OCI-LY3 (cell line): ENCODE measurements around the gene EYA2.

Experiments used
- H2AFZ ChIP-seq: fragments of 200-600, 300-600 bp; shearing (Covaris generic); 2 replicates; pipeline ENCODE4 v1.6.0; 2014; ENCODE audit warnings: antibody characterized with exemption, low read depth, low read length
- H3K27ac ChIP-seq: fragments of 200-600, 300-600 bp; sonication (generic); 2 replicates; pipeline ENCODE4 v1.5.1; 2014; ENCODE audit warnings: mild to moderate bottlenecking, low read length, moderate library complexity, mixed read lengths
- H3K27me3 ChIP-seq: fragments of 200-600, 300-600 bp; sonication (generic); 2 replicates; pipeline ENCODE4 v1.6.1; 2014; ENCODE audit warnings: low read depth, low read length, mixed read lengths
- H3K36me3 ChIP-seq: fragments of 200-600, 300-600 bp; sonication (generic); replicated peaks from 2 replicates; pipeline ENCODE3; 2014; ENCODE audit warnings: low read depth, low read length, mixed read lengths
- H3K4me1 ChIP-seq: fragments of 300-600, 200-600 bp; sonication (generic); 2 replicates; pipeline ENCODE4 v1.6.1; 2014; ENCODE audit warnings: low read length, mixed read lengths
- H3K4me2 ChIP-seq: fragments of 200-600, 300-600 bp; sonication (generic); 2 replicates; pipeline ENCODE4 v1.6.1; 2014; ENCODE audit warnings: low read length, mixed read lengths
- H3K4me3 ChIP-seq: fragments of 300-600, 200-600 bp; sonication (generic); 2 replicates; pipeline ENCODE4 v1.5.1; 2014; ENCODE audit warnings: antibody characterized with exemption, mild to moderate bottlenecking, low read length, moderate library complexity
- H3K79me2 ChIP-seq: fragments of 300-600, 200-600 bp; shearing (Covaris generic); 2 replicates; pipeline ENCODE4 v1.6.1; 2014; ENCODE audit warnings: mild to moderate bottlenecking, low read length, mixed read lengths
- H3K9ac ChIP-seq: fragments of 300-600, 200-600 bp; shearing (Covaris generic); 2 replicates; pipeline ENCODE4 v1.6.0; 2014; ENCODE audit warnings: mild to moderate bottlenecking, low read length, moderate library complexity
- H3K9me3 ChIP-seq: fragments of 200-600, 300-600 bp; shearing (Covaris generic); 2 replicates; pipeline ENCODE4 v1.6.1; 2014; ENCODE audit warnings: low read length, mixed read lengths; ENCODE audit not compliant: insufficient read depth
- H4K20me1 ChIP-seq: fragments of 200-600, 300-600 bp; sonication (generic); 2 replicates; pipeline ENCODE4 v1.6.1; 2016; ENCODE audit warnings: low read length, mixed read lengths; ENCODE audit not compliant: insufficient read depth
- EZH2phosphoT487 ChIP-seq: fragments of 200-600 bp; shearing (Covaris generic); IDR thresholded peaks from 2 replicates; pipeline ENCODE4 v1.6.1; 2018; ENCODE audit warnings: antibody characterized with exemption, mixed run types, low read depth
- TF ChIP-seq, protein P1 (sequence below): fragments of 200-600, 300-600 bp; sonication (generic); IDR thresholded peaks from 2 replicates; pipeline ENCODE4 v1.5.1; 2014; ENCODE audit warnings: antibody characterized with exemption, low read length, low read depth

EYA2 gene

DNA sequence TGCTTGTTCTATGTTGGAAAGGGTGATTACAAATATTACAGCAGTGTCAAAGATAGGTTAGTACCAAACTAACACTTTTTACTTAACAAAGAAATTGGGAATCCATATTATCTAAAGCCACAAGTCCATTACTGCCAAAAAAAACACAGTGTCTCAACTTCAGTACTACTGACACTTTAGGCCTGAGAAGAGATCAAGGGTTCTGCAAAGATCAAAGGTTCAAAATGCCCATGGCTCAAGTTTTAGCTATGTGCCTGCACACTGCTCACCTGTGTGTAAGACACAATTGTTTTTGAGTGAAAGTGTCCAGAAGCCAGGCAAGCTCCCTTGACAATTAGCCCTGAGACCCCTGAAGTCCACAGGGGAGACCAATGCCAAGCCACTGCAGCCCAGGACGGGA, 329.3 kb downstream of the EYA2 start:
- TF ChIP-seq, protein P1, sequence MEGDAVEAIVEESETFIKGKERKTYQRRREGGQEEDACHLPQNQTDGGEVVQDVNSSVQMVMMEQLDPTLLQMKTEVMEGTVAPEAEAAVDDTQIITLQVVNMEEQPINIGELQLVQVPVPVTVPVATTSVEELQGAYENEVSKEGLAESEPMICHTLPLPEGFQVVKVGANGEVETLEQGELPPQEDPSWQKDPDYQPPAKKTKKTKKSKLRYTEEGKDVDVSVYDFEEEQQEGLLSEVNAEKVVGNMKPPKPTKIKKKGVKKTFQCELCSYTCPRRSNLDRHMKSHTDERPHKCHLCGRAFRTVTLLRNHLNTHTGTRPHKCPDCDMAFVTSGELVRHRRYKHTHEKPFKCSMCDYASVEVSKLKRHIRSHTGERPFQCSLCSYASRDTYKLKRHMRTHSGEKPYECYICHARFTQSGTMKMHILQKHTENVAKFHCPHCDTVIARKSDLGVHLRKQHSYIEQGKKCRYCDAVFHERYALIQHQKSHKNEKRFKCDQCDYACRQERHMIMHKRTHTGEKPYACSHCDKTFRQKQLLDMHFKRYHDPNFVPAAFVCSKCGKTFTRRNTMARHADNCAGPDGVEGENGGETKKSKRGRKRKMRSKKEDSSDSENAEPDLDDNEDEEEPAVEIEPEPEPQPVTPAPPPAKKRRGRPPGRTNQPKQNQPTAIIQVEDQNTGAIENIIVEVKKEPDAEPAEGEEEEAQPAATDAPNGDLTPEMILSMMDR: no peak
- TF ChIP-seq EZH2phosphoT487: no peak
- no peak overlapping the region for H3K9ac ChIP-seq
- no peaks in the 10 kb centered on the region for H3K4me1 ChIP-seq
- H4K20me1 ChIP-seq: no peaks in the 10 kb centered on the region
- no peaks in the 10 kb centered on the region for H3K79me2 ChIP-seq
- no peak overlapping the region for H2AFZ ChIP-seq
- no peaks in the 10 kb centered on the region for H3K9me3 ChIP-seq
- no peak overlapping the region for H3K4me3 ChIP-seq
- no peaks in the 10 kb centered on the region for H3K27me3 ChIP-seq
- H3K27ac ChIP-seq: no peak overlapping the region
- peaks cover 52% of the 10 kb centered on the region for H3K36me3 ChIP-seq
- H3K4me2 ChIP-seq: no peak overlapping the region

DNA sequence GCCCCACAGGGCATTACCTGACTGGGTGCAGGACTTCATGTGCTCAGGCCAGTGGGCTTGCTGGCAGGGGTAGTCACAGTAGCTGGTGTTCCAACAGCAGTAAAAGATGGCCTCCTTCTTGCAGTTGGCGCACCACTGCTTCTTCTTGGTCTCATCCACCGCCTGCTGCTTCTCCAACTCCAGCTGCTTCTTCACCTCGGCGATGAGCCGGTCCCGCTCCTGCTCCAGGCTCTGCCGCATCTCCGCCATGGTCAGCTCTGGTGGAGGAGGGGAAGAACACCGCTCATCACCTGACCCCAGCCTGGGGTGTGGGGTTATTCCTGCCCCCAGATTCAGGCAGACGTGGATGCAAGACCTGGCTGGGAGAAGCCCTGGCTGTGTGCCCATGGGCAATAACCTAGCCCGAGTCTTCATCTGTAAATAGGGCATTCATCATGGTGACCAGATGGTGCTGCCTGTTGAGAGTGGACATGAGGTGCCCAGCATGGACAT, 329.7 kb downstream of the EYA2 start:
- H3K4me2 ChIP-seq: no peak overlapping the region
- TF ChIP-seq, protein P1: no peak
- TF ChIP-seq EZH2phosphoT487: no peak
- H3K9ac ChIP-seq: no peak overlapping the region
- no peaks in the 10 kb centered on the region for H4K20me1 ChIP-seq
- H3K4me3 ChIP-seq: no peak overlapping the region
- no peaks in the 10 kb centered on the region for H3K79me2 ChIP-seq
- no peaks in the 10 kb centered on the region for H3K27me3 ChIP-seq
- peaks cover 54% of the 10 kb centered on the region for H3K36me3 ChIP-seq
- H2AFZ ChIP-seq: no peak overlapping the region
- no peaks in the 10 kb centered on the region for H3K4me1 ChIP-seq
- H3K9me3 ChIP-seq: no peaks in the 10 kb centered on the region
- no peak overlapping the region for H3K27ac ChIP-seq

DNA sequence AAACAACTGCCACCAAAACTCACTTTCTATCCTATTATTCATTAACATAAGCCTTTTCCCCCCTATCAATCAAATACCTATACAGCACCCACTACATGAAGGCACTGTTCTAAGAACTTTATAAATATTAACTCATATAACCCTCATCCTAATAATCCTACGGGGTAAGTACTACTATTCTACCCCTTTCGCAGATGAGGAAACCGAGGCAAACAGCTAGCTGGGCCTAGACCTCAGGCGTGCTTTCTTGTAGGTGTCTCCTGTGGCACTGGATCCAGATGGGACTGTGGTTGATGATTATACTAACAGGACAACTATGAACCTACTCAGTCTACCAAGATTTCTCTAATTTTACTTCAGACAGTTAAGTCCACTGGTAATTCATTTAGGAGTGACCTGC, 330.2 kb downstream of the EYA2 start:
- H3K27ac ChIP-seq: no peak overlapping the region
- no peak overlapping the region for H3K4me2 ChIP-seq
- no peak overlapping the region for H3K9ac ChIP-seq
- TF ChIP-seq, protein P1: no peak
- no peak for TF ChIP-seq EZH2phosphoT487
- no peaks in the 10 kb centered on the region for H3K4me1 ChIP-seq
- no peaks in the 10 kb centered on the region for H4K20me1 ChIP-seq
- H3K9me3 ChIP-seq: no peaks in the 10 kb centered on the region
- H3K79me2 ChIP-seq: no peaks in the 10 kb centered on the region
- peaks cover 54% of the 10 kb centered on the region for H3K36me3 ChIP-seq
- no peaks in the 10 kb centered on the region for H3K27me3 ChIP-seq
- no peak overlapping the region for H3K4me3 ChIP-seq
- H2AFZ ChIP-seq: no peak overlapping the region

DNA sequence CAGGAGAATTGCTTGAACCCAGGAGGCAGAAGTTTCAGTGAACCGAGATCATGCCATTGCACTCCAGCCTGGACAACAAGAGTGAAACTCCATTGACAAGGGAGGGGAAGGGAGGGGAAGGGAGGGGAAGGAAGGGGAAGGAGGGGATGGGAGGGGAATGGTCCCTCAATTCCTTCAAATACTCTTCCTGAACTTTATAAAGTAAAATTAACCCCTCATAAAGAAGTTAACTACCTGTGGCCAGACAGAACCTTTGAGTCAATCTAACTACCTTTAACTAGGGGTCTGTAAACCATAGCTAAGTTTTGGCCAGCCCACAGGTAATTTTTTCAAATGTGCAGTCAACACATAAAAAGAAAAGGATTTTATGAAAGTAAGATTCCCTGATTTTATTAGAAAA, 330.8 kb downstream of the EYA2 start:
- Histone ChIP-seq H3K79me2 (no peaks in the 10 kb centered on the region), H2AFZ (no peak overlapping the region), H3K27me3 (no peaks in the 10 kb centered on the region), H3K4me3 (no peak overlapping the region), H3K4me2 (no peak overlapping the region), H3K4me1 (no peaks in the 10 kb centered on the region), H3K9ac (no peak overlapping the region), H4K20me1 (no peaks in the 10 kb centered on the region), H3K9me3 (no peaks in the 10 kb centered on the region), H3K36me3 (peaks cover 51% of the 10 kb centered on the region), H3K27ac (no peak overlapping the region)
- TF ChIP-seq, protein P1: no peak
- TF ChIP-seq EZH2phosphoT487: no peak
